KOPT-K1 (cell line): ENCODE results near the gene CIAO2B.
"Not testable (repeated sequence)": the region's sequence is repeated elsewhere in the genome, so short reads cannot be mapped to it uniquely, and the experiment has no call there.

Source experiments
- H3K27ac ChIP-seq: fragments of 200-600 bp; sonication (generic); 2 replicates; pipeline ENCODE4 v1.5.1; 2016; ENCODE audit warnings: antibody characterized with exemption, mild to moderate bottlenecking, low read depth, low read length; ENCODE audit not compliant: poor library complexity, severe bottlenecking
- H3K36me3 ChIP-seq: fragments of 200-600 bp; sonication (generic); 2 replicates; pipeline ENCODE4 v1.5.1; 2017; ENCODE audit warnings: antibody characterized with exemption, mild to moderate bottlenecking, low read length, moderate library complexity; ENCODE audit not compliant: insufficient read depth
- H3K9me3 ChIP-seq: fragments of 200-600 bp; sonication (generic); 2 replicates; pipeline ENCODE4 v1.5.1; 2017; ENCODE audit warnings: antibody characterized with exemption, low read length, mild to moderate bottlenecking; ENCODE audit not compliant: insufficient read depth, poor library complexity, severe bottlenecking

CIAO2B gene

DNA sequence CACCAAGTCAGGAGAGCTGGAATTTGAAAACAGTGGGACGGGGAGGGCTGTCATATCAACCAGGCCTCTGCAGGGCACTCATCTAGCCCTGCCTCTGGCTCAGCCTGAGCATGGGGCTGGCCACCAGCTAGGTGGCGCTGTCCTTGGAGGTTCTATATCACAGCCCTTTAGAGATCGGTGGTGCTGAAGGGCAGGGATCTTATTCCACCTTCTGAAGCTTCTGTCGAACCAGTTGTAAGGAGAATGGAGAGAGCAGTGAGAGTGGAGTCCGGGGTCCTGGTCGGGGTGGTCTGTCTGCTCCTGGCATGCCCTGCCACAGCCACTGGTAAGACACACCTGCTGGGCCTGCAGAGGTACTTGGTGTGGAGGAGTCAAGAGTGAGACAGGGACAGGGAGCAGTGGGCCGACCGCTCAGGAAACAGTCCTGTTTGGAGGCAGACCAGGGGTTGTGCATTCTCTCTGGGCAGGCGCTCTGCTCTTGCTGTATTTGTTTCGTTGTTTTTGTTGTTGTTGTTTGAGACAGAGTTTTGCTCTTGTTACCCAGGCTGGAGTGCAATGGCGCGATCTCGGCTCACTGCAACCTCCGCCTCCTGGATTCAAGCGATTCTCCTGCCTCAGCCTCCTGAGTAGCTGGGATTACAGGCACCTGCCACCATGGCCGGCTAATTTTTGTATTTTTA lies 27.0 kb upstream of the CIAO2B start, which contains the start of gene CES3:
CES3 (plus strand) TSS at position 202 of the 680 bp plus-strand sequence; CDS start at position 244, 42 bp downstream.
- Histone ChIP-seq H3K36me3 (peaks cover 4% of the 10 kb centered on the region; the same call in 1 of the 2 replicates), H3K27ac (peak within 1 kb of the TSS; percentile 39), H3K9me3 (no peaks in the 10 kb centered on the region)

DNA sequence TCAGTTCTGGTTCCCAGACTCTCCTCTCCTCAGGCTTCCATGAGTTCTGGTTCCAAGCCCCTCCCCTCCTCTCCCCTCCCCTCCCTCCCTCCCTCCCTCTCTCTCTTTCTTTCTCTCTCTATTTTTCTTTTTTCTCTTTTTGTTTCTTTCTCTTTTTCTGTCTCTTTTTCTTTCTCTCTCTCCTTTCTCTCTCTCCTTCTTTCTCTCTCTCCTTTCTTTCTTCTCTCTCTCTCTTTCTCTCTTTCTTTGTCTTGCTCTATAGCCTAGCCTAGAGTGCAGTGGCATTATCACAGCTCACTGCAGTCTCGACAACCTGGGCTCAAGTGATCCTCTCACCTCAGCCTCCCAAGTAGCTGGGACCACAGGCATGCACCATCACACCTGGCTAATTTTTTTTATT lies 26.1 kb upstream of the CIAO2B start:
- no peaks in the 10 kb centered on the region for H3K9me3 ChIP-seq
- H3K36me3 ChIP-seq, result peaks cover 4% of the 10 kb centered on the region; the same call in 1 of the 2 replicates
- H3K27ac ChIP-seq, result no peak overlapping the region

DNA sequence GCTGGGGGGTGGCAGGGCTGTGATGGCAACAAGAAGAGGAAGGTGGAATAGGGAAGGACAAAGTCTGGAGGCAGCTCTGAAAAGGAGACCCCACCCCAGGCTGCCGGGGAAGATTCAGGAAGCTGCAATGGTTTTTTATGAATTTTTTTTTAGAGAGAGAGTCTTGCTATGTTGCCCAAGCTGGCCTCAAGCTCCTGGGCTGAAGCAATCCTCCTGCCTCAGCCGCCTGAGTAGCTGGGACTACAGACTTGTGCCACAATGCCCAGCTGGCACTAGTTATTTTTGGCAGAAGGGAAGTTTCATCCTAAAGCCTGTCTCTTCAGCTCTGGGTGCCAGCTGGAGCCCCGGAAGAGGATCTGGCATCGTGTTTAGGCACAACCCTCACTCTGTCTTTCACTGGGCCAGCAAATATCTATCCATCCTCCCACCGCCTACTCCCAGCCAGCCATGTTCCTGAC lies 25.5 kb upstream of the CIAO2B start:
- H3K36me3 ChIP-seq, result peaks cover 4% of the 10 kb centered on the region; the same call in 1 of the 2 replicates
- no peak overlapping the region for H3K27ac ChIP-seq
- no peaks in the 10 kb centered on the region for H3K9me3 ChIP-seq

DNA sequence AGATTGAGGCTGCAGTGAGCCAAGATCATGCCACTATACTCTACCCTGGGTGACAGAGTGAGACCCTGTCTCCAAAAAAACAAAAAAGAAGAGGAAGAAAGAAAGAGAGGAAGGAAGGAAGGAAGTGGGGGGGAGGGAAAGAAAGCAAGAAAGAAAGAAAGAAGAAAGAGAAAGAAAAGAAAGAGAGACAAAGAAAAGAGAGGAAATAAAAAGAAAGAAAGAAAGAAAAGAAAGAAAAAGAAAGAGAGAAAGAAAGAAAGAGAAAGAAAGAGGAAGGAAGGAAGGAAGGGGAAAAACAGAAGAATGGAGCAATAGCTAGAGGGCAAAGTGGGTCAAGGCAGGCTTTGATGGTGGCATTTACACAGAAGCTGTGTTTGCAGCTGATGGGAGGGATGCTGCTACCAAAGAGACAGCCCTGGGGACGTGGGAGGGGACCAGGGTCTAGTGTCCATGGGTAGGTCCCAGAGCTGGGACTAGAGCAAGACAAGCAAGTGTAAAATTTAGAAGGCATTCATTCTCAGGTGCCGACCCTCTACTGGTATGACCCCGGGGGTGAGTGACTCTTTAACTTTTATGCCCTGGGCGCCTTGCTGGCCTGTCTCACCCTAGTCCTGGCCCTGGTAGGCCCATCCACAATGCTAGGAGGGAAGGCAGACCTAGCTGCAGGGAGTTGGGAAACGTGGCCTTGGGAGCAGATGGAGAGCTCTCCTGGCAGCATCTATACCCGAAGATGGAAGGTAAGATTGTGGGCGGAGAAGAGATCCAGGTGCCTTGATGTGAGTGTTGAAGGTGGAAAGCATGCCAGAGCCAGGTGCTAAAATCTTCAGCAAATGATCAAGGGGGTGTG lies 24.9 kb upstream of the CIAO2B start:
- Histone ChIP-seq H3K27ac (no peak overlapping the region), H3K9me3 (no peaks in the 10 kb centered on the region), H3K36me3 (peaks cover 2% of the 10 kb centered on the region; the same call in 1 of the 2 replicates)

DNA sequence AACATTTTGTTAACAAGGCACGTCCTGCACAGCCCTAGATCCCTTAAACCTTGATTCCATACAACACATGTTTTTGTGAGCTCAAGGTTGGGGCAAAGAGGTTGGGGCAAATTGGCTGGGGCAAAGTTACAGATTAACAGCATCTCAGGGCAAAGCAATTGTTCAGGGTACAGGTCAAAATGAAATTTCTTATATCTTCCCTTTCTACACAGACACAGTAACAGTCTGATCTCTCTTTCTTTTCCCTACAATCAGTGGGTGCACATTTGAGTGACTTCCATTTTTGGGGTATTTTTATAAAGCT lies 21.9 kb upstream of the CIAO2B start:
- not testable (repeated sequence) for H3K36me3 ChIP-seq, H3K9me3 ChIP-seq

DNA sequence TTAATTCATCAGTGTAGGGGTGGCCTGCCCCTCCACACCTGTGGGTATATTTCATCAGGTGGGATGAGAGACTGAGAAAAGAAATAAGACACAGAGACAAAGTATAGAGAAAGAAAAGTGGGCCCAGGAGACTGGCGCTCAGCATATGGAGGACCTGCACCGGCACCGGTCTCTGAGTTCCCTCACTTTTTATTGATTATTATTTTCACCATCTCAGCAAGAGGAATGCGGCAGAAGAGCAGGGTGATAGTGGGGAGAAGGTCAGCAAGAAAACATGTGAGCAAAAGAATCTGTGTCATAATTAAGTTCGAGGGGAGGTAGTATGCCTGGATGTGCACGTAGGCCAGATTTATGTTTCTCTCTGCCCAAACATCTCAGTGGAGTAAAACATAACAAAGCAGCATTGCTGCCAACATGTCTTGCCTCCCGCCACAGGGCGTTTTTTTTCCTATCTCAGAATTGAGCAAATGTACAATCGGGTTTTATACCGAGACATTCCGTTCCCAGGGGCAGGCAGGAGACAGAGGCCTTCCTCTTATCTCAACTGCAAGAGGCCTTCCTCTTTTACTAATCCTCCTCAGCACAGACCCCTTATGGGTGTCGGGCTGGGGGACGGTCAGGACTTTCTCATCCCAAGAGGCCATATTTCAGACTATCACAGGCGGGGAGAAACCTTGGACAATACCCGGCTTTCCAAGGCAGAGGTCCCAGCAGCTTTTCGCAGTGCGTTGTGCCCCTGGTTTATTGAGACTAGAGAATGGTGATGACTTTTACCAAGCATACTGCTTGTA lies 21.4 kb upstream of the CIAO2B start:
- not testable (repeated sequence) for H3K9me3 ChIP-seq, H3K27ac ChIP-seq, H3K36me3 ChIP-seq

More for the DNA sequence above, 21.9 kb upstream of the CIAO2B start:
- H3K27ac ChIP-seq, result not testable (repeated sequence)

DNA sequence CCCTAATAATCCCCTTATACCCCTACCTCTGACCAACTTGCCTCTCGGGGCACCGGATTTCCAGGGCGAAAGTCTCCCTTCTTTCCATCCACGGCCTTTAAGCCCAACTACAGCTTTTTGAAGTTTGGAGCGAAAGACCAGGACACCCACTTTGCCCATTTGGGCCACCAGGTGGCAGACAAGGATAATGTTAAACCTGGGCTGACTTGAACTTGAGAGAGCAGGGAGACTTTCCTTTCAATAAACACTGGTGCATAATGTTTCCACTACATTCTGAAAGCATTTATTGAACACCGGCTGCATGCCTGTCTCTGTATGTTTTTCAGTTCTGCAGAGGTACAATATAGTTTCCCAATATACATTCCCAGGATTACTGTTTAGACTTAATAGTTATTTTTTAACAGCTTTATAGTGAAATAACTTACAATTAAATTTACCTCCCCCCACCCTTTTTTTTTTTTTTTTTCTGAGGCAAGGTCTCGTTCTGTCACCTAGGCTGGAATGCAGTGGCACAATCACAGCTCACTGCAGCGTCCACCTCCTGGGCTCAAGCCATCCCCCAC lies 20.0 kb upstream of the CIAO2B start:
- H3K9me3 ChIP-seq, result no peaks in the 10 kb centered on the region
- H3K27ac ChIP-seq, result no peak overlapping the region
- H3K36me3 ChIP-seq, result no peaks in the 10 kb centered on the region

DNA sequence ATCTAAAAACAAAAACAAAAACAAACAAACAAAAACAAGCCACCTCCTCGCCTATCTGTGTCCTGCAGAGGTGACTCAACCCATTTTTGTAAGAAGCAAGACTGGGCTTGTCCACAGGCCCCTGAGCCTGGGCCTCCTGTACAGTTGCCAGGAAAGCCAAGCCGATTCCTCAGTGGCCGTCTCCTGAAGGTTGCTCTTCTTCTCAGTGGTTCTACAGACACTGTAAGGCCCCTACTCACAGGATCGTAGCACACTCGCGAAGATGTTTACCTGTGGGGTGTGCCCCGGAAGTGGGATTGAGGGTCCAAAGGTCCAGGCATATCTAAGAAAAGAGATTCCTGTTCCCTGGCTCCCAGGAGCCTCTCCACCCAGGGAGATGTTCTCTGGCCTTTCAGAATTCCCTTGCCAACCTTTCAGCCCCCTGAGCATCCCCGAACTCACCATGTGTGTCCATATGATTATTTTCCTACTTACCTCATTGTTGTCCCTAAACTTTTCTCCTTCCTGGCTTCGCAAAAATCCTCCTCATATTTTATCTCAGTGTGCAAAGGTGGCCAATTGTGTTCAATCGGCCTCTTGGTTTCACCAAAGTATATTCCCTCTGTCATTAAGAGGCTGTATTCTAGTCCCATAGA lies 19.4 kb upstream of the CIAO2B start:
- H3K9me3 ChIP-seq, result no peaks in the 10 kb centered on the region
- no peaks in the 10 kb centered on the region for H3K36me3 ChIP-seq
- no peak overlapping the region for H3K27ac ChIP-seq

DNA sequence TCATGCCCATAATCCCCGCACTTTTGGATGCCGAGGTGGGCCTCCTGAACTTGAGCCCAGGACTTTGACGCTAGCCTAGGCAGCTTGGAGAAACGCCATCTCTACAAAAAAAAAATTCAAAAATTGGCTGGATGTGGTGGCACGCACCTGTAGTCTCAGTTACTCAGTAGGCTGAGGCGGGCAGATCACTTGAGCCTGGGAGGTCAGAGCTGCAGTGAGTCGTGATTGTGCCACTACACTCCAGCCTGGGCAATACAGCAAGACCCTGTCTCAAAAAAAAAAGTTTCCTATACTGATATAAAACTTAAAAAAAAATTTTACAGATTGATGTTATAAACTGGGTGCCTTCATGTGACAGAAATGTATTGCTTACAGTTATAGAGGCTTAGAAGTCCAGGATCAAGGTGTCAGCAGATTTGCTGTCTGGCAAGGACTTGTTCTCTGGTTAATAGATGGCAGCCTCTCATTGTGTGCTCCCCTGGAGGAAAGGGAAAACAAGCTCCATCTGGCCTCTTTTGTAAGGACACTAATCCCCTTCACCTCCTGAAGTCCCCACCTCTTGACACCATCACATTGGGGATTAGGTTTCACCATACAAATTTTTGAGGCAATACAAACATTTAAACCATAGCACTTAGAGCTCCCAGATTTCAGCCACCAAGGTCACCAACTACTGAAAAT lies 18.4 kb upstream of the CIAO2B start:
- H3K27ac ChIP-seq, result no peak overlapping the region
- no peaks in the 10 kb centered on the region for H3K9me3 ChIP-seq

DNA sequence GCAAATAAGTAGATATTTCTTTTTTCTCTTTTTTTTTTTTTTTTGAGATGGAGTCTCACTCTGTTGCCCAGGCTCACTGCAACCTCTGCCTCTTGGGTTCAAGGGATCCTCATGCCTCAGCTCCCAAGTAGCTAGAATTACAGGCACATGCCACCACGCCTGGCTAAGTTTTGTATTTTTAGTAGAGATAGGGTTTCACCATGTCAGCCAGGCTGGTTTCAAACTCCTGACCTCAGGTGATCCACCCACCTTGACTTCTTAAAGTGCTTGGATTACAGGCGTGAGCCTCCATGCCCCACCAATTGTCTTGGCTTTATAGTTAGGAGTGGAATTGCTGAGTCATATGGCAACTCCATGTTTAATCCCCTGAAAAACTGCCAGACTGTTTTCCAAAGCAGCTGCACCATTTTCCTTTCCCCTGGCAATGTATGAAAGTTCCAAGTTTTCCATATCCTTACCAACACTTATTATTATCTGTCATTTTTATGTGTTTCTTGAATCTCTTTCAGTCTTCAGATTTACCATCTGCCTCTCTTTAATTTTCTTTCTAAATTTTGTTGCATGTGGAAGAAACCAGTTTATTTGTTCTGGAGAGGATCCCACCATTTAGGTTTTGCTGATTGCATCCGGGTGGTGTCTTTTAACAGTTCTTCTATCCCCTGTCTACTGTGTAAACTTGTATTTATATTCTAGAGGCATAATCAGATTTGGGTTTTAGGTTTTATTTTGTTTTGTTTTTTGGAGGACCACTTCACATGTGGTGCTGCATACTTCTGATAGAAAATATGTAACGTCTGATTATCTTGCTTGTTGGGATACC lies 17.0 kb upstream of the CIAO2B start:
- Histone ChIP-seq H3K9me3 (no peaks in the 10 kb centered on the region), H3K27ac (no peak overlapping the region), H3K36me3 (no peaks in the 10 kb centered on the region)

More for the DNA sequence above, 18.4 kb upstream of the CIAO2B start:
- no peaks in the 10 kb centered on the region for H3K36me3 ChIP-seq

DNA sequence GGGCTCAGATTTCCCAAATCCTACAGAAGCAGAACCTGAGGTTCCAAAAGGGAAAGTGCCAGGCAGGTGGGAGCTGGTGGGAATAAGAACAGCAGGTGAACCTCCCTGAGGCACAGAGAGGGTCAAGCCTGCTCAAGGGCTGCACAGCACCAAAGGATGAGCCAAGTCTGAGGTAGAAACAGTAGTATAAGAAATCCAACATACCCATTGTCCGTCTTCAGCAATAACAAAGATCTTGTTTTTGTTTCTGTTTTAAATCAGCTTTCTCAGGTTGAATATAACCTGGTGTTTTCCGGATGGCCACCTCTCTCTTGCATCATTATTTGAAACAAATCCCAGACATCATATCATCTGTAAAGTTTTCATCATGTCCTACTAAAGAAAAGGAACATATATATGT lies 16.2 kb upstream of the CIAO2B start:
- Histone ChIP-seq H3K36me3 (no peaks in the 10 kb centered on the region), H3K27ac (no peak overlapping the region), H3K9me3 (no peaks in the 10 kb centered on the region)

DNA sequence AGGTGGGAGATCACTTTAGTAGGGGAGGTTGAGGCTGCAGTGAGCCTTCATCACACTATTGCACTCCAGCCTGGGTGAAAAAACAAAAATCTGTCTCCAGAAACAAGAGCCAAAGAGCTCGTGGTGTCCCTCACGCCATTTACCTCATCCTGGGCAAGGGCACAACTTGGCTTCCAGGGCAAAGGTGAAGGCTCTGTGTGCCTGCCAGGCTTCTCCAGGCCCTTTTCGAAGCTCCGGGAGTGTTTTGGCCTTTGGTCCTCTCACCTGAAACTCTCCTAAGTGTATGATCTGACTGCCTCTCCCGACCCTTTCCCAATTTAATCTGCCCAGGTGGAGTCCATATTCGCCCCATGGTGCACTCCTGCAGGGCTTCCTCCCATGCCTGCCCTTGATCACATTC lies 15.3 kb upstream of the CIAO2B start:
- Histone ChIP-seq H3K36me3 (no peaks in the 10 kb centered on the region), H3K9me3 (no peaks in the 10 kb centered on the region), H3K27ac (no peak overlapping the region)

DNA sequence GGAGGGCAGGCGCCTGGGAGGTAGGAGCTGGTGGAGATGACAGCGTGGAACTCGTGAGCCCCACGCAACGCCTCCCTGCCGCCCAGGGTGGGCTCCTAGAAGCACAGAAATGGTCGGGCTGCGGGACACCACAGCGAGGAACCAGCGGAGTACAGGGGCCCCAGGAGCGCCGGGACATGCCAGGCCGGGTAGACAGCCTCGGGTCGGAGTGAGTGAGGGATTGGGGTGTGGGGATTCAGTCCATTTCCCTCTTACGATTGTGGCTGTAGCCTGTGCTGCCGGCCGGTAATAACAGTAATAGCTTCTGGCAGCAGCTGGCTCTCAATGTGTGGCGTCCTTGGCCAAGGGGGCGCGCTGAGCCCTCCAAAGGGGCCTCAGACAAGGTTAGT lies 14.6 kb upstream of the CIAO2B start:
- H3K9me3 ChIP-seq, result no peaks in the 10 kb centered on the region
- H3K36me3 ChIP-seq, result peaks cover 2% of the 10 kb centered on the region; the same call in 1 of the 2 replicates
- H3K27ac ChIP-seq, result no peak overlapping the region
